Measurements from ENCODE around the gene SEMA3D. TPM values are rescaled to one million over a fixed set of nuclear protein-coding genes. Genes with fewer than 3 reads are reported as not detected.

SEMA3D gene
- total RNA-seq, 4 donors from 2014 or later = 1.4 to 1.6 (median 1.5) TPM; not detected in 1

DNA sequence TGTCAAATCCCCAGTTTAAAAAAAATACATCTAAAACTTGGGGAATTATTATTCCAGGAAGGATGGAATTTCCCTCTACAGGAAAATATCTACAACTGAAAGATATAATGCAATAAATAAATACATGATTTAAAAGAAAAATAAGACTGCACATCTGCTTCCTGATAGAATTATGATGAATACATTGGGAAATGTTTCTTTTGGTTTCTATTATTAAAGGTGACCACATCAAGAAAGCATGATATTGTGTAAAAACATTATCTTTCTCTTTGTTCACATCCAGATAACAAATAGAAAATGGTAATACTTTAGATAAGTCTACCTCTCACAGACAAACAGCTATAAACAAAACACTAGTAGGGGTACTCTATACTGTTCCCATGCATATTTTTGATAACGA lies 19.2 kb downstream of the SEMA3D start:
- Histone ChIP-seq H3K36me3 (no peaks in the 10 kb centered on the region), H3K4me1 (no peaks in the 10 kb centered on the region), H3K27ac (no peak overlapping the region), H3K27me3 (no peaks in the 10 kb centered on the region), H3K9me3 (no peaks in the 10 kb centered on the region), H3K4me3 (no peak overlapping the region)
- in situ Hi-C loops (cut with MboI; ENCODE audit: low pct_ligation_motif_present in 1 of 4, low pct_unique_long_range_greater_than_20kb in 1 of 4, low sequenced_read_pairs in 3 of 4) (no loop called here), intact Hi-C loops (cut with DNase I; ENCODE audit: low total_unique reads) (no loop called here)
- WGBS, 2 donors (ENCODE audit: low coverage in 1 of 2) = 91 to 96% methylated on average over 1 of the region's 1 CpG
- no peak for DNase-seq
- TF ChIP-seq, protein P1, sequence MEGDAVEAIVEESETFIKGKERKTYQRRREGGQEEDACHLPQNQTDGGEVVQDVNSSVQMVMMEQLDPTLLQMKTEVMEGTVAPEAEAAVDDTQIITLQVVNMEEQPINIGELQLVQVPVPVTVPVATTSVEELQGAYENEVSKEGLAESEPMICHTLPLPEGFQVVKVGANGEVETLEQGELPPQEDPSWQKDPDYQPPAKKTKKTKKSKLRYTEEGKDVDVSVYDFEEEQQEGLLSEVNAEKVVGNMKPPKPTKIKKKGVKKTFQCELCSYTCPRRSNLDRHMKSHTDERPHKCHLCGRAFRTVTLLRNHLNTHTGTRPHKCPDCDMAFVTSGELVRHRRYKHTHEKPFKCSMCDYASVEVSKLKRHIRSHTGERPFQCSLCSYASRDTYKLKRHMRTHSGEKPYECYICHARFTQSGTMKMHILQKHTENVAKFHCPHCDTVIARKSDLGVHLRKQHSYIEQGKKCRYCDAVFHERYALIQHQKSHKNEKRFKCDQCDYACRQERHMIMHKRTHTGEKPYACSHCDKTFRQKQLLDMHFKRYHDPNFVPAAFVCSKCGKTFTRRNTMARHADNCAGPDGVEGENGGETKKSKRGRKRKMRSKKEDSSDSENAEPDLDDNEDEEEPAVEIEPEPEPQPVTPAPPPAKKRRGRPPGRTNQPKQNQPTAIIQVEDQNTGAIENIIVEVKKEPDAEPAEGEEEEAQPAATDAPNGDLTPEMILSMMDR (IDR thresholded peaks at IDR 0.05) = no peak
- no peak for TF ChIP-seq POLR2AphosphoS5 (IDR thresholded peaks at IDR 0.05)

DNA sequence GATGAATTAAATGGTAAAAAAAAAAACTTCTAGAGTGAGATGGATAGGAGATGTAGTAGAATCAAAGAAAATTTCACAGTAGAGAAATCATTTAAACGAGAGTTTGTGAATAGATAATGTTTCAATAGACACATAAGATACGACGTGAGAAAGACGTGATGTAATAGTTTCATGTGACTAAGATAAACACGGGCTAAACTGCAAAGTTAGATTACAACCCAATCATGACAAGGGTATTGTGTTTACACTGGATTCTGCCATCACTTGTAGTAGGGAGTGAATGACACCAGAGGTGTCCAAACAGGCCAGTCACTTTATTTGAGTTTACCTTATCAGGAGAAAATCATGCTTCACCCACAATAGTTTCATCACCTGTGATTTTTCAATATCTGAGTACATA lies 21.6 kb downstream of the SEMA3D start:
- Histone ChIP-seq H3K4me1 (no peaks in the 10 kb centered on the region), H3K9me3 (no peaks in the 10 kb centered on the region), H3K4me3 (no peak overlapping the region), H3K27me3 (no peaks in the 10 kb centered on the region), H3K36me3 (no peaks in the 10 kb centered on the region), H3K27ac (no peak overlapping the region)
- intact Hi-C loops (cut with DNase I; ENCODE audit: low total_unique reads) = no loop called here
- no peak for DNase-seq
- in situ Hi-C loops (cut with MboI; ENCODE audit: low pct_ligation_motif_present in 1 of 4, low pct_unique_long_range_greater_than_20kb in 1 of 4, low sequenced_read_pairs in 3 of 4) = no loop called here
- WGBS, 2 donors (ENCODE audit: low coverage in 1 of 2) = 56 to 58% methylated on average over 5 of the region's 5 CpGs
- TF ChIP-seq, protein P1 (IDR thresholded peaks at IDR 0.05) = no peak
- TF ChIP-seq EP300 (IDR thresholded peaks at IDR 0.05; ENCODE audit: low read depth) = no peak
- no peak for TF ChIP-seq POLR2AphosphoS5 (IDR thresholded peaks at IDR 0.05)
- TF ChIP-seq POLR2A (IDR thresholded peaks at IDR 0.05) = no peak

DNA sequence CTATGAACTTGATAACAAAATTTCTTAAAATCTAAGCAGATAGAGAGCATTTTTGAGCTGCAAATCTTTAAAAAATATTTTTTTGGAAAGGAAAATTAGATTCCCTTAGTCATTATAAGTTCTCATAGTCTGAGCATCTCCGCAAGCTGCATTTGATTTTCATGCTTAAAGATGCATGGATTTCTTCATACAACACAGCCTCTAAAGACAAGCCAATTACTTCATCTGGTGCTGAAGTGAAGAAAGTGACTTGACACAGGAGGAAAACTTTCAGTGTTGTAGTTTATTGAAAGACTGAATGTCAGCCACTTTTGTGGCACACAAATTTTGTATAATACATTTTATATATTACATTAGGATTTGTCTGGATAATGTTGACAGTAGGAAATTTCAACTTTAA lies 22.5 kb downstream of the SEMA3D start:
- 88% methylated on average over 1 of the region's 1 CpG; no CpG with 5 or more reads in 1 of the 2 donors for WGBS, 2 donors (ENCODE audit: low coverage in 1 of 2)

DNA sequence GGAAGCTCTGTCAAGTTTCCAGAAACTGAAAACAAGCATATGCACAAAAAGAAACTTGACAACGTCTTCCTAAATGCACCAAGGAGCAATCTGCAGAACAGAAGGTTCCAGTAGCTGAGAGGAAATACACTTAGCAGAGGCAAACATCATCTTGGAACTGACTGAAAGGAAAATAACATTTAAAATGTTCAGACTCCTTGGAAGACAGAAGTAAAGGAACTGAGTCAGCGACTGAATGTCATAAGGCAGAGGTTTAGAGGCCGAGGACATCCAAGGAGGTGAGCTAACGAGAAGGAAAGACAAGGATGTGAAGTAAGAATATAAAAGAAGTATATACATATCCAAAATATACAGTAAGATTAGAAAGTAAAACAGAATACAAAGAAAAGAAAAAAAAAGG lies 24.1 kb downstream of the SEMA3D start:
- TF ChIP-seq POLR2AphosphoS5 (IDR thresholded peaks at IDR 0.05) (no peak), POLR2A (IDR thresholded peaks at IDR 0.05) (no peak), EP300 (IDR thresholded peaks at IDR 0.05; ENCODE audit: low read depth) (no peak)
- TF ChIP-seq, protein P1 (IDR thresholded peaks at IDR 0.05) = no peak
- Histone ChIP-seq H3K36me3 (no peaks in the 10 kb centered on the region), H3K4me1 (no peaks in the 10 kb centered on the region), H3K27me3 (no peaks in the 10 kb centered on the region), H3K9me3 (no peaks in the 10 kb centered on the region), H3K4me3 (no peak overlapping the region), H3K27ac (no peak overlapping the region)
- DNase-seq = no peak
- 63 to 73% methylated on average over 4 of the region's 4 CpGs for WGBS, 2 donors (ENCODE audit: low coverage in 1 of 2)
- intact Hi-C loops (cut with DNase I; ENCODE audit: low total_unique reads) (no loop called here), in situ Hi-C loops (cut with MboI; ENCODE audit: low pct_ligation_motif_present in 1 of 4, low pct_unique_long_range_greater_than_20kb in 1 of 4, low sequenced_read_pairs in 3 of 4) (no loop called here)

More for the DNA sequence above, 22.5 kb downstream of the SEMA3D start:
- no peaks in the 10 kb centered on the region for H3K36me3 ChIP-seq
- TF ChIP-seq, protein P1 (IDR thresholded peaks at IDR 0.05) = no peak
- TF ChIP-seq POLR2AphosphoS5 (IDR thresholded peaks at IDR 0.05) (no peak), POLR2A (IDR thresholded peaks at IDR 0.05) (no peak), EP300 (IDR thresholded peaks at IDR 0.05; ENCODE audit: low read depth) (no peak)
- no peak for DNase-seq
- no peaks in the 10 kb centered on the region for H3K27me3 ChIP-seq
- intact Hi-C loops (cut with DNase I; ENCODE audit: low total_unique reads) = no loop called here
- H3K9me3 ChIP-seq = no peaks in the 10 kb centered on the region
- no peak overlapping the region for H3K4me3 ChIP-seq
- no peak overlapping the region for H3K27ac ChIP-seq
- in situ Hi-C loops (cut with MboI; ENCODE audit: low pct_ligation_motif_present in 1 of 4, low pct_unique_long_range_greater_than_20kb in 1 of 4, low sequenced_read_pairs in 3 of 4) = no loop called here
- H3K4me1 ChIP-seq = no peaks in the 10 kb centered on the region

Data from transverse colon (tissue), 4 donors.